Breast epithelium (tissue), 4 donors: ENCODE measurements around the gene VIM. TPM values are rescaled to one million over a fixed set of nuclear protein-coding genes. Genes with fewer than 3 reads are reported as not detected.
A peak's percentile ranks its signal among the peaks of the same experiment; 100 is the strongest.

Experiments
- DNase-seq, 2 donors: peaks; one replicate each; pipeline ENCODE4 v3.0.0-alpha.2; 2019; ENCODE audit warnings: low spot score in 2 of 2
- H3K27ac ChIP-seq, 2 donors: fragments of 200-600 bp; sonication (generic) in 1 of 2; one replicate each; pipeline ENCODE4 v1.5.1; 2016 to 2019; ENCODE audit warnings: mild to moderate bottlenecking in 1 of 2
- H3K27me3 ChIP-seq, 2 donors: fragments of 200-600 bp; sonication (generic) in 1 of 2; one replicate each; pipeline versions ENCODE4 v1.5.1 to v1.6.0; 2017 to 2019; ENCODE audit warnings: control low read depth in 1 of 2, mild to moderate bottlenecking in 1 of 2
- H3K36me3 ChIP-seq: fragments of 200-600 bp; one replicate; pipeline ENCODE4 v1.5.1; 2019
- H3K4me1 ChIP-seq, 2 donors: fragments of 200-600 bp; sonication (generic); one replicate each; pipeline ENCODE4 v1.5.1; 2016 to 2019; ENCODE audit warnings: control low read depth in 1 of 2
- H3K4me3 ChIP-seq, 3 donors: fragments of 200-600 bp; sonication (generic); 1 replicate in 2 of 3; 2 replicates in 1 of 3; pipeline ENCODE4 v1.5.1; 2016 to 2019; ENCODE audit warnings: mild to moderate bottlenecking in 3 of 3, moderate library complexity in 2 of 3
- H3K9me3 ChIP-seq, 2 donors: fragments of 200-600 bp; sonication (generic) in 1 of 2; one replicate each; pipeline ENCODE4 v1.5.1; 2016 to 2019; ENCODE audit warnings: control low read depth in 1 of 2
- POLR2A ChIP-seq: fragments of 450-650 bp; IDR thresholded peaks from one replicate; pipeline ENCODE4 v1.6.1; 2016; ENCODE audit warnings: antibody characterized with exemption, mild to moderate bottlenecking, moderate library complexity
- POLR2AphosphoS5 ChIP-seq, 3 donors: sonication (generic); formaldehyde crosslinking; IDR thresholded peaks; one replicate each; pipeline ENCODE4 v1.6.1; 2017; ENCODE audit warnings: antibody characterized with exemption in 3 of 3
- intact Hi-C: fragments of 100-400 bp; cut with DNase I; formaldehyde crosslinking; loops from one replicate; pipeline ENCODE4 v1.15.1; 2023; ENCODE audit warnings: low total_unique reads
- total RNA-seq, 3 donors: library from RNA; depleted of rRNA; stranded (reverse); fragments of >200 nt; gene quantifications; one replicate each; pipeline ENCODE4 v1.1.0, GENCODE V29; 2016
- TF ChIP-seq, protein P1 (sequence below), 3 donors: fragments of 450-650 bp; IDR thresholded peaks; one replicate each; pipeline ENCODE4 v1.5.1; 2016 to 2017; ENCODE audit warnings: antibody characterized with exemption in 3 of 3, mild to moderate bottlenecking in 3 of 3, moderate library complexity in 3 of 3

VIM gene
- total RNA-seq, 3 donors from 2014 or later: 1,431 to 8,681 (median 2,067) TPM

DNA sequence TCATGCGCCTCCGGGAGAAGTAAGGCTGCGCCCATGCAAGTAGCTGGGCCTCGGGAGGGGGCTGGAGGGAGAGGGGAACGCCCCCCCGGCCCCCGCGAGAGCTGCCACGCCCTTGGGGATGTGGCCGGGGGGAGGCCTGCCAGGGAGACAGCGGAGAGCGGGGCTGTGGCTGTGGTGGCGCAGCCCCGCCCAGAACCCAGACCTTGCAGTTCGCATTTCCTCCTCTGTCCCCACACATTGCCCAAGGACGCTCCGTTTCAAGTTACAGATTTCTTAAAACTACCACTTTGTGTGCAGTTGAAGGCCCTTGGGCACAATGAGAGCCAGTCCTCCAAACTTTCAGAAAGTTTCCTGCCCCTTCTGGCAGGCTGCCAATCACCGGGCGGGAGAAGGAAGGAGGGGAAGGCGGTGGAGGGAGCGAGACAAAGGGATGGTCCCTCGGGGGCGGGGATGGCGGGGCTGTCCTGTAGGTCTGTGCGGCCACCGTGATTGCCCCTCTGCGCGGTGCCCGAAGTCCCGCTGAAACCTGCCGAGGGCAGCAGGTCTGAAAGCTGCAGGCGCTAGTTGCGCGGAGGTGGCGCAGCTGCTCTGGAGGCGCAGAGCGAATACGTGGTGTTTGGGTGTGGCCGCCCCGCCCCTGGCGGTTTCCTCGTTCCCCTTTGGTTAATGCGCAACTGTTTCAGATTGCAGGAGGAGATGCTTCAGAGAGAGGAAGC, 2.1 kb downstream of the VIM start:
- Histone ChIP-seq H3K4me1 (peaks cover 3 to 11% of the 10 kb centered on the region in 2 donors), H3K36me3 (no peaks in the 10 kb centered on the region), H3K27me3 (no peaks in the 10 kb centered on the region), H3K9me3 (no peaks in the 10 kb centered on the region), H3K27ac (peak overlapping the region; percentile 93 to 99), H3K4me3 (peak overlapping the region; percentile 82 to 97 (median 90))
- intact Hi-C loops: no loop called here
- peak; percentile 73 to 75 for DNase-seq
- TF ChIP-seq, protein P1, sequence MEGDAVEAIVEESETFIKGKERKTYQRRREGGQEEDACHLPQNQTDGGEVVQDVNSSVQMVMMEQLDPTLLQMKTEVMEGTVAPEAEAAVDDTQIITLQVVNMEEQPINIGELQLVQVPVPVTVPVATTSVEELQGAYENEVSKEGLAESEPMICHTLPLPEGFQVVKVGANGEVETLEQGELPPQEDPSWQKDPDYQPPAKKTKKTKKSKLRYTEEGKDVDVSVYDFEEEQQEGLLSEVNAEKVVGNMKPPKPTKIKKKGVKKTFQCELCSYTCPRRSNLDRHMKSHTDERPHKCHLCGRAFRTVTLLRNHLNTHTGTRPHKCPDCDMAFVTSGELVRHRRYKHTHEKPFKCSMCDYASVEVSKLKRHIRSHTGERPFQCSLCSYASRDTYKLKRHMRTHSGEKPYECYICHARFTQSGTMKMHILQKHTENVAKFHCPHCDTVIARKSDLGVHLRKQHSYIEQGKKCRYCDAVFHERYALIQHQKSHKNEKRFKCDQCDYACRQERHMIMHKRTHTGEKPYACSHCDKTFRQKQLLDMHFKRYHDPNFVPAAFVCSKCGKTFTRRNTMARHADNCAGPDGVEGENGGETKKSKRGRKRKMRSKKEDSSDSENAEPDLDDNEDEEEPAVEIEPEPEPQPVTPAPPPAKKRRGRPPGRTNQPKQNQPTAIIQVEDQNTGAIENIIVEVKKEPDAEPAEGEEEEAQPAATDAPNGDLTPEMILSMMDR (IDR thresholded peaks at IDR 0.05): peak in 2 of 3 donors; percentile 26 to 43
- TF ChIP-seq POLR2A (peak; percentile 46), POLR2AphosphoS5 (IDR thresholded peaks at IDR 0.05) (peak; percentile 69 to 88 (median 80))

DNA sequence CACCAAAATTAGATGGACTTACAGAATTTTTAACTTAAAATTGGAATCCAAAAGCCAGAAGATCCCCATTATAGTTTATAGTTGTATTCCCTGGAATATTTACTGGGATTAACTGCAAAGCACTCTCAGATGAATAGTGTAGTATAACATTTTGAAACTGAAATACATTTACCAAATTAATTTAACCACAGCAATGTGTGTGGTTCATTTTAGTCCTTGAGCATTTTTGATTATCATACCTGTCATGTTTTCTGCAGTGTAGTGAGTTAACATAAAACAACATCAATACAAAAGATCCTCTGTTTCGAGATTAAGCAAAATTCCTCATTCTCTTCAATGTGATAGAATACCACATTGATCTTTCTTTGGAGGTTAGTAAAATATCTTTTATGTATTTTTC, 3.7 kb downstream of the VIM start:
- no peak for DNase-seq
- peaks cover 3 to 11% of the 10 kb centered on the region in 2 donors for H3K4me1 ChIP-seq

DNA sequence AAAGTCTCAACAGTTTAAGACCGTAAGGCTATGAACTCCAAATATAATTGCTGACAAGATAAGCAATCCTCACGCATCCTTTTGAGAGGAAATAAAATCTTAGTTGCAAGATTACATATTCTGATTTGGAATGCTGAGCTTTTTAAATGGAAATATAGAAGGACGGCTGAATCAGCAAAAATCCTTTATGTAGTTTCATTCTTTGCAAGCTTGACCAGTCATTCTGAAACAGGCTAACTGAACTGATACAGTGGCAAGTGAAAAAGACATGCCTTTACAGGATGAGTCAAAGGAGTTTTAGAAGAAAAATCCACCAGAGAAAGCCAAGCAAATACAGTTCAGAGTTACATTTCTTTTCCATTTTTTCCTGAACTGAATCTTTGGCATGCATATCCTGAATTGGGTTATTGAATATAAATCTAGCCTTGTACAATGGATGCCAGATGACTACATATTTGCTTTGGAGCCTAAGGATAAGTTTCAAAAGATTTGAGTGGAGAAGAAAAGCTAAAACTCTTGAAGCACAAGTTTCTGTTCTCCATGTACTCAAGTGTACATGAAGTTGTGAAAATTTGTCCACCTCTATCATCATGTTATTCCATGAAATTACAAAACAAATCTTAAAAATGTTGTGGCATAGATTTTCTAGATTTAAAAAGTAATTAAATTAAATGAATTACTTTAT, 4.4 kb downstream of the VIM start:
- H3K4me3 ChIP-seq: peak overlapping the region; percentile 82 to 97 (median 90)
- no peaks in the 10 kb centered on the region for H3K36me3 ChIP-seq
- no peak for TF ChIP-seq POLR2AphosphoS5 (IDR thresholded peaks at IDR 0.05)
- TF ChIP-seq POLR2A: no peak
- TF ChIP-seq, protein P1 (IDR thresholded peaks at IDR 0.05): no peak
- no peak for DNase-seq
- H3K9me3 ChIP-seq: no peaks in the 10 kb centered on the region
- H3K27ac ChIP-seq: peak overlapping the region; percentile 77 to 93
- peaks cover 3 to 11% of the 10 kb centered on the region in 2 donors for H3K4me1 ChIP-seq
- H3K27me3 ChIP-seq: no peaks in the 10 kb centered on the region
- intact Hi-C loops: no loop called here

More for the DNA sequence above, 3.7 kb downstream of the VIM start:
- intact Hi-C loops: no loop called here
- Histone ChIP-seq H3K9me3 (no peaks in the 10 kb centered on the region), H3K27ac (peak overlapping the region; percentile 53 to 93), H3K4me3 (peak overlapping the region; percentile 82 to 97 (median 90)), H3K27me3 (no peaks in the 10 kb centered on the region), H3K36me3 (no peaks in the 10 kb centered on the region)
- TF ChIP-seq POLR2AphosphoS5 (IDR thresholded peaks at IDR 0.05): no peak
- no peak for TF ChIP-seq POLR2A
- TF ChIP-seq, protein P1 (IDR thresholded peaks at IDR 0.05): no peak

DNA sequence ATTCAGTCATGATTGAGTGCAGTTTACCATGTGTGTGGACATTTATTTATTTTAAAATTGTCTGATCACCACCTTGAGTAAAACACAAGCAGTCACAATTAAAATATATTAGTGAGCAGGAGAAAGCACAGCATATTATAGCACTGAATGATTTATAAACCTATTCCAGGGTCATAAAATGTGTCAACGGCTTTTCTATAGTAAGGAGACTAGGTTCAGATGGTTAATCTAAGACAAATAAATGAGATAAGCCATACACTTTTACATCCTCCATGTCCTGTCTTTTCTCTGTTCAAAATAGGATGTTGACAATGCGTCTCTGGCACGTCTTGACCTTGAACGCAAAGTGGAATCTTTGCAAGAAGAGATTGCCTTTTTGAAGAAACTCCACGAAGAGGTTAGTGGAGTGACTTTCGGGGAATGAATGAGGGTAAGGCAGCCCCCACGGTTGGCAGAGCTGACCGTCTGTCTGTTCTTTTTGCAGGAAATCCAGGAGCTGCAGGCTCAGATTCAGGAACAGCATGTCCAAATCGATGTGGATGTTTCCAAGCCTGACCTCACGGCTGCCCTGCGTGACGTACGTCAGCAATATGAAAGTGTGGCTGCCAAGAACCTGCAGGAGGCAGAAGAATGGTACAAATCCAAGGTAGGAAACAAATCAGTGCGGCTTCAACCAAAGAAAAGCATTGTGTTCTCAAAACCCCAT, 5.4 kb downstream of the VIM start:
- Histone ChIP-seq H3K27ac (peak overlapping the region; percentile 66 to 77), H3K9me3 (no peaks in the 10 kb centered on the region), H3K4me3 (peak overlapping the region; percentile 82 to 97 (median 90)), H3K4me1 (peaks cover 3 to 11% of the 10 kb centered on the region in 2 donors), H3K27me3 (no peaks in the 10 kb centered on the region), H3K36me3 (no peaks in the 10 kb centered on the region)
- DNase-seq: no peak
- TF ChIP-seq POLR2A: no peak
- peak in 2 of 3 donors; percentile 56 to 57 for TF ChIP-seq POLR2AphosphoS5 (IDR thresholded peaks at IDR 0.05)
- intact Hi-C loops: no loop called here

DNA sequence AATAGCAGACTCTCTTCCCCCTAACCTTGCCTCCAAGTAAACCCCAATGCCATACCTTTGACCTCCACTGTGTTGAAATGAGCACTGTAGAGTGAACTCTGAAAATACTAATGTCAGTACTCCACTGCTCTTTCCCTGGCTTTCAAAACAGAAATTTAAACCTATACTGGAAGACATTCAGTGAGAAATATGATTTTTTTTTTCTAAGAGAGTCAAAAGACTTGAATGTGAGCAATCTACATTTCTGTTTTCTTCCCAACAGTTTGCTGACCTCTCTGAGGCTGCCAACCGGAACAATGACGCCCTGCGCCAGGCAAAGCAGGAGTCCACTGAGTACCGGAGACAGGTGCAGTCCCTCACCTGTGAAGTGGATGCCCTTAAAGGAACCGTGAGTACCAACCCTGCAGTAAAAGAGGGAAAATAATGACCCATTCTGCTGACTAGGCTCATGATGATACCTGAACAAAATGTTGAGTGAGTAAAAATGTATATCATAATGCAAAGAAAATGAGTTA, 6.4 kb downstream of the VIM start:
- TF ChIP-seq POLR2A: no peak
- no peak for DNase-seq
- Histone ChIP-seq H3K27ac (peak overlapping the region; percentile 66 to 77), H3K9me3 (no peaks in the 10 kb centered on the region), H3K4me3 (peak overlapping the region; percentile 3 to 97 (median 90)), H3K27me3 (no peaks in the 10 kb centered on the region), H3K4me1 (peaks cover 3 to 11% of the 10 kb centered on the region in 2 donors), H3K36me3 (no peaks in the 10 kb centered on the region)
- intact Hi-C loops: no loop called here
